Endodermal cell (in vitro differentiated cells): ENCODE measurements around the gene OR52M1. TPM values are rescaled to one million over a fixed set of nuclear protein-coding genes. Genes with fewer than 3 reads are reported as not detected.

Source experiments
- DNase-seq: peaks from one replicate; pipeline ENCODE4 v3.0.0-alpha.2; 2017
- H3K27ac ChIP-seq: 2 replicates; pipeline ENCODE4 v1.5.1; 2013; ENCODE audit warnings: mild to moderate bottlenecking, low read depth, low read length, moderate library complexity
- H3K27me3 ChIP-seq: 2 replicates; pipeline ENCODE4 v1.6.1; 2013; ENCODE audit warnings: mild to moderate bottlenecking, low read length, moderate library complexity; ENCODE audit not compliant: insufficient read depth, control insufficient read depth, poor library complexity, severe bottlenecking
- H3K36me3 ChIP-seq: 2 replicates; pipeline ENCODE4 v1.7.0; 2013; ENCODE audit warnings: mild to moderate bottlenecking, low read length, moderate library complexity; ENCODE audit not compliant: control insufficient read depth, insufficient read depth
- H3K4me1 ChIP-seq: one replicate; pipeline ENCODE4 v1.7.0; 2013; ENCODE audit warnings: low read length; ENCODE audit not compliant: control insufficient read depth, insufficient read depth
- H3K4me3 ChIP-seq: 2 replicates; pipeline ENCODE4 v1.5.1; 2013; ENCODE audit warnings: mild to moderate bottlenecking, low read length, moderate library complexity
- H3K9ac ChIP-seq: 2 replicates; pipeline ENCODE4 v1.6.1; 2013; ENCODE audit warnings: mild to moderate bottlenecking, low read length, moderate library complexity; ENCODE audit not compliant: poor library complexity, severe bottlenecking; ENCODE audit errors: extremely low read depth
- H3K9me3 ChIP-seq: 2 replicates; pipeline ENCODE4 v1.6.1; 2013; ENCODE audit warnings: mild to moderate bottlenecking, low read length, moderate library complexity; ENCODE audit not compliant: control insufficient read depth
- H3K27ac Mint-ChIP-seq: 2 replicates; pipeline ENCODE4 v1.8.0; 2020; ENCODE audit warnings: mixed read lengths
- H3K27me3 Mint-ChIP-seq: 2 replicates; pipeline ENCODE4 v1.8.0; 2021; ENCODE audit warnings: mild to moderate bottlenecking, mixed read lengths; ENCODE audit not compliant: insufficient read depth
- H3K36me3 Mint-ChIP-seq: 2 replicates; pipeline ENCODE4 v1.8.0; 2020; ENCODE audit warnings: low read depth, mixed read lengths
- H3K4me1 Mint-ChIP-seq: 2 replicates; pipeline ENCODE4 v1.8.0; 2020; ENCODE audit warnings: mixed read lengths
- H3K4me3 Mint-ChIP-seq: 2 replicates; pipeline ENCODE4 v1.8.0; 2020; ENCODE audit warnings: mild to moderate bottlenecking, moderate library complexity, mixed read lengths
- H3K9me3 Mint-ChIP-seq: 2 replicates; pipeline ENCODE4 v1.8.0; 2020; ENCODE audit warnings: mild to moderate bottlenecking, mixed read lengths
- CTCF ChIP-seq: fragments of 200-600 bp; sonication (generic); conservative IDR thresholded peaks from 2 replicates; pipeline ENCODE4 v1.5.0; 2021; ENCODE audit warnings: antibody characterized with exemption, mild to moderate bottlenecking
- WGBS, 2 experiments: methylation state at CpG; one replicate each; pipeline versions ENCODE4 v1.1.5 to v1.1.7; 2013; ENCODE audit warnings: missing lambda C conversion rate in 2 of 2, mixed read lengths in 1 of 2; ENCODE audit not compliant: insufficient coverage in 1 of 2, insufficient read length in 1 of 2; 5-methylcytosine and 5-hydroxymethylcytosine counted together
- long read RNA-seq, 4 experiments: library from polyadenylated mRNA in 2 of 4; library from RNA in 1 of 4; library from capped mRNA in 1 of 4; stranded (forward) in 3 of 4; unstranded in 1 of 4; transcript quantifications; one replicate each; pipeline ENCODE4 v2.0.0, GENCODE V29; 2020 to 2021; ENCODE audit warnings: inconsistent platforms in 1 of 4
- polyA plus RNA-seq, 2 experiments: library from polyadenylated mRNA; stranded (reverse); fragments of 50-300 nt; gene quantifications; one replicate each; pipeline ENCODE4 v1.2.3, GENCODE V29; 2013
- total RNA-seq, 2 donors: library from RNA; stranded (reverse); fragmentation: NEBNext Ultra II Directional in 1 of 2; extraction: Animal tissue kit (Norgen Biotek cat#: 25700) in 1 of 2; gene quantifications; 2 replicates in 1 of 2; 3 replicates in 1 of 2; pipeline ENCODE4 v1.2.1, GENCODE V29; 2021

Gene OR52M1
- total RNA-seq: not detected
- not detected for polyA plus RNA-seq (2013, experiment 1 of 2)
- polyA plus RNA-seq (2013, experiment 2 of 2): not detected
- long read RNA-seq, experiment 1: 0 reads
- long read RNA-seq, experiment 2: 0 reads
- long read RNA-seq, experiment 3: 0 reads
- long read RNA-seq, experiment 4: 0 reads

GRCh38 chr11:4544891-4545290, at the start of gene OR52M1:
OR52M1 (plus strand) TSS chr11:4545191; CDS start chr11:4545191, 0 bp downstream.
- no peak for DNase-seq
- H3K9me3 Mint-ChIP-seq: peaks cover 2% of the 10 kb centered on the region
- H3K4me3 Mint-ChIP-seq: no peak within 1 kb of the TSS
- H3K4me3 ChIP-seq: no peak within 1 kb of the TSS
- no peaks in the 10 kb centered on the region for H3K4me1 ChIP-seq
- 92 to 93% methylated on average over 3 of the region's 5 CpGs for WGBS, 2 experiments
- H3K9me3 ChIP-seq: no peaks in the 10 kb centered on the region
- no peak within 1 kb of the TSS for H3K27ac Mint-ChIP-seq
- H3K27me3 Mint-ChIP-seq: peaks cover 21% of the 10 kb centered on the region
- H3K9ac ChIP-seq: no peak within 1 kb of the TSS
- H3K36me3 ChIP-seq: no peaks in the 10 kb centered on the region
- peaks cover 15% of the 10 kb centered on the region for H3K27me3 ChIP-seq
- H3K36me3 Mint-ChIP-seq: no peaks in the 10 kb centered on the region
- H3K4me1 Mint-ChIP-seq: no peaks in the 10 kb centered on the region
- TF ChIP-seq CTCF: no peak
- H3K27ac ChIP-seq: no peak within 1 kb of the TSS

- Mint-ChIP-seq H3K4me3 (no peak overlapping the region), H3K36me3 (no peaks in the 10 kb centered on the region), H3K9me3 (peaks cover 3% of the 10 kb centered on the region), H3K27ac (no peak overlapping the region), H3K4me1 (no peaks in the 10 kb centered on the region), H3K27me3 (peaks cover 2% of the 10 kb centered on the region)
- WGBS, 2 experiments: 84 to 90% methylated on average over 2 to 7 of the region's 7 CpGs
- Histone ChIP-seq H3K27me3 (peaks cover 6% of the 10 kb centered on the region), H3K9ac (no peak overlapping the region), H3K36me3 (no peaks in the 10 kb centered on the region), H3K4me1 (no peaks in the 10 kb centered on the region), H3K4me3 (no peak overlapping the region), H3K9me3 (peaks cover 6% of the 10 kb centered on the region), H3K27ac (no peak overlapping the region)
- no peak for TF ChIP-seq CTCF
- DNase-seq: no peak
Observed at GRCh38 chr11:4495487-4495886, 49.5 kb upstream of the OR52M1 start.

GRCh38 chr11:4495986-4496385, 49.0 kb upstream of the OR52M1 start:
- 88 to 93% methylated on average over 6 of the region's 6 CpGs for WGBS, 2 experiments
- Histone ChIP-seq H3K4me3 (no peak overlapping the region), H3K27me3 (peaks cover 6% of the 10 kb centered on the region), H3K27ac (no peak overlapping the region), H3K36me3 (no peaks in the 10 kb centered on the region), H3K9ac (no peak overlapping the region), H3K4me1 (no peaks in the 10 kb centered on the region), H3K9me3 (peaks cover 6% of the 10 kb centered on the region)
- H3K27ac Mint-ChIP-seq: no peak overlapping the region
- H3K27me3 Mint-ChIP-seq: peaks cover 2% of the 10 kb centered on the region
- H3K4me3 Mint-ChIP-seq: no peak overlapping the region
- DNase-seq: no peak
- TF ChIP-seq CTCF: no peak
- H3K4me1 Mint-ChIP-seq: no peaks in the 10 kb centered on the region
- H3K36me3 Mint-ChIP-seq: no peaks in the 10 kb centered on the region
- peaks cover 3% of the 10 kb centered on the region for H3K9me3 Mint-ChIP-seq
